Progenitor cell of endocrine pancreas (in vitro differentiated cells): Measurements from ENCODE around the gene LGI2. TPM values are rescaled to one million over a fixed set of nuclear protein-coding genes. Genes with fewer than 3 reads are reported as not detected.

ENCODE experiments used
- DNase-seq: peaks from one replicate; pipeline ENCODE4 v3.0.0; 2021; ENCODE audit warnings: low spot score; ENCODE audit not compliant: unreplicated experiment
- H3K27ac Mint-ChIP-seq: 2 replicates; pipeline ENCODE4 v1.8.0; 2021; ENCODE audit warnings: mild to moderate bottlenecking, moderate library complexity, mixed read lengths
- H3K27me3 Mint-ChIP-seq: 2 replicates; pipeline ENCODE4 v1.8.0; 2021; ENCODE audit warnings: mixed read lengths
- H3K36me3 Mint-ChIP-seq: 2 replicates; pipeline ENCODE4 v1.8.0; 2022; ENCODE audit warnings: mixed read lengths; ENCODE audit not compliant: insufficient read depth
- H3K4me1 Mint-ChIP-seq: 2 replicates; pipeline ENCODE4 v1.8.0; 2021; ENCODE audit warnings: low read depth, mixed read lengths
- H3K4me3 Mint-ChIP-seq: 2 replicates; pipeline ENCODE4 v1.8.0; 2021; ENCODE audit warnings: low read depth, mild to moderate bottlenecking, moderate library complexity, mixed read lengths
- H3K9me3 Mint-ChIP-seq: 2 replicates; pipeline ENCODE4 v1.8.0; 2021; ENCODE audit warnings: low read depth, mixed read lengths
- CTCF ChIP-seq: fragments of 200-600 bp; sonication (generic); IDR thresholded peaks from one replicate; pipeline ENCODE4 v1.5.0; 2021; ENCODE audit warnings: antibody characterized with exemption, mild to moderate bottlenecking; ENCODE audit not compliant: unreplicated experiment
- total RNA-seq: library from RNA; stranded (reverse); gene quantifications from 2 replicates; pipeline ENCODE4 v1.2.1, GENCODE V29; 2021

Gene LGI2
- total RNA-seq, 1 donor from 2014 or later: 17.4 TPM

- no peaks in the 10 kb centered on the region for H3K4me1 Mint-ChIP-seq
- TF ChIP-seq CTCF: no peak
- DNase-seq: no peak
- no peak overlapping the region for H3K4me3 Mint-ChIP-seq
- no peak overlapping the region for H3K27ac Mint-ChIP-seq
- H3K27me3 Mint-ChIP-seq: no peaks in the 10 kb centered on the region
- no peaks in the 10 kb centered on the region for H3K36me3 Mint-ChIP-seq
- peaks cover 3% of the 10 kb centered on the region for H3K9me3 Mint-ChIP-seq
These were observed 41.4 kb downstream of the LGI2 start for GRCh38 chr4:24989327-24989726.

- no peak for DNase-seq
- TF ChIP-seq CTCF: peak; percentile 36
- Mint-ChIP-seq H3K27ac (no peak overlapping the region), H3K9me3 (peaks cover 3% of the 10 kb centered on the region), H3K36me3 (no peaks in the 10 kb centered on the region), H3K4me1 (no peaks in the 10 kb centered on the region), H3K27me3 (no peaks in the 10 kb centered on the region), H3K4me3 (no peak overlapping the region)
These were observed 42.0 kb downstream of the LGI2 start for GRCh38 chr4:24988776-24989175.

- H3K27me3 Mint-ChIP-seq: peaks cover 8% of the 10 kb centered on the region
- no peak overlapping the region for H3K4me3 Mint-ChIP-seq
- TF ChIP-seq CTCF: peak; percentile 15
- no peak for DNase-seq
- H3K27ac Mint-ChIP-seq: no peak overlapping the region
- H3K4me1 Mint-ChIP-seq: no peaks in the 10 kb centered on the region
- no peaks in the 10 kb centered on the region for H3K9me3 Mint-ChIP-seq
- H3K36me3 Mint-ChIP-seq: no peaks in the 10 kb centered on the region
These were observed 45.9 kb downstream of the LGI2 start for GRCh38 chr4:24984602-24985532.

GRCh38 chr4:24980740-24981139 is 50.0 kb downstream of the LGI2 start:
- Mint-ChIP-seq H3K36me3 (no peaks in the 10 kb centered on the region), H3K9me3 (no peaks in the 10 kb centered on the region), H3K27ac (no peak overlapping the region), H3K4me3 (no peak overlapping the region), H3K4me1 (no peaks in the 10 kb centered on the region), H3K27me3 (peaks cover 29% of the 10 kb centered on the region)
- TF ChIP-seq CTCF: no peak
- DNase-seq: no peak

- peak; percentile 90 for TF ChIP-seq CTCF
- Mint-ChIP-seq H3K27ac (no peak overlapping the region), H3K9me3 (no peaks in the 10 kb centered on the region), H3K27me3 (peaks cover 29% of the 10 kb centered on the region), H3K36me3 (no peaks in the 10 kb centered on the region), H3K4me3 (no peak overlapping the region), H3K4me1 (no peaks in the 10 kb centered on the region)
- DNase-seq: peak; percentile 32
These were observed 50.6 kb downstream of the LGI2 start for GRCh38 chr4:24980064-24980690.
